GM12878 (cell line): ENCODE measurements around the gene LARGE1. TPM values are rescaled to one million over a fixed set of nuclear protein-coding genes. Genes with fewer than 3 reads are reported as not detected.

Experiments used
- ATAC-seq: fragments of 200-7000 bp; cut with Tn5 transposase; 3 replicates; pipeline ENCODE4 v1.9.1; 2020; ENCODE audit warnings: mild to moderate bottlenecking, moderate library complexity
- BruUV-seq: library from RNA; stranded (reverse); fragments of 400-500 nt; replicated peaks from 2 replicates; lab custom pipeline; 2021; lab: Mats Ljungman, UMichigan
- CTCF ChIA-PET: fragments of 300-600 bp; sonication (Branson Sonifier 250); formaldehyde crosslinking; extraction: SDS; loops from one replicate; lab custom pipeline; 2021; ENCODE audit warnings: inconsistent platforms; lab: Yijun Ruan, JAX
- POLR2A ChIA-PET: fragments of 350-600 bp; formaldehyde crosslinking; extraction: SDS; loops from one replicate; lab custom pipeline; 2021; ENCODE audit warnings: inconsistent platforms; lab: Charles Lee
- RAD21 ChIA-PET: fragments of 300-600 bp; sonication (Branson Sonifier 250); formaldehyde crosslinking; loops from one replicate; lab custom pipeline; 2023; ENCODE audit warnings: antibody characterized with exemption; ENCODE audit not compliant: unreplicated experiment; lab: Charles Lee
- SMC1A ChIA-PET: fragments of 300-600 bp; sonication (Branson Sonifier 250); formaldehyde crosslinking; loops from one replicate; lab custom pipeline; 2023; ENCODE audit not compliant: unreplicated experiment, uncharacterized antibody; lab: Charles Lee
- DNase-seq: peaks from one replicate; pipeline ENCODE4 v3.0.0-alpha.2; 2011; ENCODE audit warnings: low read depth, low spot score
- FAIRE-seq: peaks from 3 replicates; lab custom pipeline; 2011; peaks lifted over from hg19 to GRCh38; lab: Jason Lieb, UNC
- H2AFZ ChIP-seq: 2 replicates; pipeline ENCODE4 v1.6.0; 2011; ENCODE audit warnings: low read depth, low read length, control low read depth; ENCODE audit not compliant: control insufficient read depth
- H3K27ac ChIP-seq: 2 replicates; pipeline ENCODE4 v1.5.1; 2011; ENCODE audit warnings: control low read depth; ENCODE audit not compliant: control insufficient read depth, insufficient read depth
- H3K27me3 ChIP-seq, 2 experiments: replicated peaks in 1 of 2; 2 replicates each; pipeline versions ENCODE4 v1.6.0 to v1.6.1; 2011; ENCODE audit warnings: low read length in 1 of 2; ENCODE audit not compliant: control insufficient read depth in 2 of 2, insufficient read depth in 2 of 2
- H3K36me3 ChIP-seq, 2 experiments: 2 replicates each; pipeline ENCODE4 v1.5.1; 2011; ENCODE audit warnings: low read length in 1 of 2; ENCODE audit not compliant: control insufficient read depth in 2 of 2, insufficient read depth in 2 of 2
- H3K4me1 ChIP-seq: 2 replicates; pipeline ENCODE4 v1.6.1; 2011; ENCODE audit warnings: mild to moderate bottlenecking, low read length, moderate library complexity, mixed read lengths; ENCODE audit not compliant: control insufficient read depth, insufficient read depth
- H3K4me2 ChIP-seq: 2 replicates; pipeline ENCODE4 v1.6.0; 2011; ENCODE audit warnings: control low read depth; ENCODE audit not compliant: control insufficient read depth, insufficient read depth
- H3K4me3 ChIP-seq: fragments of 200-600 bp; sonication (generic); 2 replicates; pipeline ENCODE4 v1.5.1; 2016
- H3K79me2 ChIP-seq: 2 replicates; pipeline ENCODE4 v1.6.0; 2011; ENCODE audit warnings: low read length; ENCODE audit not compliant: control insufficient read depth, insufficient read depth
- H3K9ac ChIP-seq: 2 replicates; pipeline ENCODE4 v1.8.0; 2011; ENCODE audit warnings: low read length, control low read depth, mixed read lengths; ENCODE audit not compliant: control insufficient read depth, insufficient read depth
- H3K9me3 ChIP-seq: replicated peaks from 3 replicates; pipeline ENCODE4 v1.5.1; 2011; ENCODE audit warnings: mild to moderate bottlenecking, low read length; ENCODE audit not compliant: control insufficient read depth, insufficient read depth
- H4K20me1 ChIP-seq: 2 replicates; pipeline ENCODE4 v1.6.0; 2011; ENCODE audit not compliant: control insufficient read depth, insufficient read depth
- ATF7 ChIP-seq: fragments of 450-650 bp; IDR thresholded peaks from 2 replicates; pipeline ENCODE4 v1.6.1; 2016; ENCODE audit warnings: low read depth, mild to moderate bottlenecking
- CBX5 ChIP-seq: sonication (generic); IDR thresholded peaks from 2 replicates; pipeline ENCODE4 v1.6.1; 2016; ENCODE audit warnings: low read depth, moderate library complexity, mild to moderate bottlenecking, inconsistent platforms
- DPF2 ChIP-seq: fragments of 450-650 bp; IDR thresholded peaks from 2 replicates; pipeline ENCODE4 v1.6.1; 2017; ENCODE audit warnings: mild to moderate bottlenecking
- HDAC6 ChIP-seq: fragments of 200-600 bp; sonication (generic); IDR thresholded peaks from one replicate; pipeline ENCODE4 v1.8.0; 2017; ENCODE audit warnings: antibody characterized with exemption; ENCODE audit not compliant: unreplicated experiment
- JUNB ChIP-seq: IDR thresholded peaks from 2 replicates; pipeline ENCODE4 v1.6.1; 2016; ENCODE audit warnings: antibody characterized with exemption, mild to moderate bottlenecking
- JUND ChIP-seq: IDR thresholded peaks from 2 replicates; pipeline ENCODE4 v1.6.1; 2012; ENCODE audit warnings: low read depth, mild to moderate bottlenecking, low read length, improper control_type of control experiment, moderate library complexity
- KLF5 ChIP-seq: fragments of 450-650 bp; IDR thresholded peaks from 2 replicates; pipeline ENCODE4 v1.6.1; 2014; ENCODE audit warnings: mild to moderate bottlenecking; ENCODE audit not compliant: partially characterized antibody
- MXI1 ChIP-seq: fragments of 150-350 bp; IDR thresholded peaks from 2 replicates; pipeline ENCODE4 v1.6.1; 2011; ENCODE audit warnings: low read depth, mild to moderate bottlenecking, inconsistent platforms, low read length, improper control_type of control experiment
- NRF1 ChIP-seq: conservative IDR thresholded peaks from 2 replicates; pipeline ENCODE4 v1.6.1; 2011; ENCODE audit warnings: mild to moderate bottlenecking, low read depth, low read length, improper control_type of control experiment
- POLR2A ChIP-seq: IDR thresholded peaks from 2 replicates; pipeline ENCODE4 v1.6.1; 2011; ENCODE audit warnings: low read depth, mild to moderate bottlenecking, low read length
- POLR2AphosphoS2 ChIP-seq: IDR thresholded peaks from 2 replicates; pipeline ENCODE4 v1.6.1; 2011; ENCODE audit warnings: low read depth, mild to moderate bottlenecking, low read length, improper control_type of control experiment, moderate library complexity
- RAD51 ChIP-seq: fragments of 450-650 bp; IDR thresholded peaks from 2 replicates; pipeline ENCODE4 v1.6.1; 2016; ENCODE audit warnings: moderate library complexity, mild to moderate bottlenecking, inconsistent platforms
- RBBP5 ChIP-seq: fragments of 200-600 bp; sonication (generic); conservative IDR thresholded peaks from 2 replicates; pipeline ENCODE4 v1.6.1; 2016
- SPI1 ChIP-seq: IDR thresholded peaks from 2 replicates; pipeline ENCODE4 v1.6.1; 2011; ENCODE audit warnings: low read depth, mild to moderate bottlenecking, low read length, moderate library complexity, borderline replicate concordance; ENCODE audit not compliant: insufficient read depth
- whole genome bisulfite sequencing: methylation state at CpG from one replicate; pipeline ENCODE4 v1.1.6; 2016; ENCODE audit warnings: low lambda C conversion rate; ENCODE audit not compliant: insufficient replicate concordance, insufficient coverage; ENCODE audit errors: missing lambda C conversion rate; 5-methylcytosine and 5-hydroxymethylcytosine counted together
- in situ Hi-C: fragments of 300-500 bp; cut with MboI; formaldehyde crosslinking; loops from 9 replicates; pipeline ENCODE4 v1.14.3; 2018; ENCODE audit warnings: mixed read lengths
- intact Hi-C: fragments of 100-400 bp; cut with micrococcal nuclease; formaldehyde crosslinking; loops from one replicate; pipeline ENCODE4 v1.14.2; 2022; ENCODE audit not compliant: unreplicated experiment
- polyA plus RNA-seq, 11 experiments: library from polyadenylated mRNA; depleted of rRNA in 4 of 11; unstranded in 6 of 11; stranded (reverse) in 5 of 11; fragments of >200 nt; fragmentation: Nextera tagmentation in 4 of 11; fragmentation: Illumina TruSeq in 1 of 11; extraction: Ambion mirVana in 4 of 11; extraction: Trizol in 1 of 11; gene quantifications; 1 replicate in 1 of 11; 2 replicates in 10 of 11; pipeline versions ENCODE4 v1.2.1 to v1.2.3, GENCODE V29; 2011 to 2016; ENCODE audit warnings: inconsistent platforms in 2 of 11, missing spikeins in 2 of 11, low read depth in 1 of 11
- total RNA-seq, 4 experiments: library from RNA; depleted of rRNA in 3 of 4; stranded (reverse); fragments of >200 nt in 3 of 4; fragmentation: Illumina TruSeq in 1 of 4; extraction: Trizol in 1 of 4; gene quantifications; 2 replicates each; pipeline versions ENCODE4 v1.2.1 to v1.2.3, GENCODE V29; 2013 to 2021
- TF ChIP-seq, protein P1 (sequence below): fragments of 450-650 bp; IDR thresholded peaks from 2 replicates; pipeline ENCODE4 v1.6.1; 2017; ENCODE audit warnings: mild to moderate bottlenecking, moderate library complexity
- TF ChIP-seq, protein P2 (sequence below): IDR thresholded peaks from 2 replicates; pipeline ENCODE4 v1.6.1; 2012; ENCODE audit warnings: low read depth, low read length, improper control_type of control experiment

The LARGE1 gene
- total and polyA plus RNA-seq, 10 of the 15 experiments (the other 5 are each of a cell fraction or from before 2014, with no cell fraction given) = 3.2 to 41.4 (median 17.3) TPM

DNA sequence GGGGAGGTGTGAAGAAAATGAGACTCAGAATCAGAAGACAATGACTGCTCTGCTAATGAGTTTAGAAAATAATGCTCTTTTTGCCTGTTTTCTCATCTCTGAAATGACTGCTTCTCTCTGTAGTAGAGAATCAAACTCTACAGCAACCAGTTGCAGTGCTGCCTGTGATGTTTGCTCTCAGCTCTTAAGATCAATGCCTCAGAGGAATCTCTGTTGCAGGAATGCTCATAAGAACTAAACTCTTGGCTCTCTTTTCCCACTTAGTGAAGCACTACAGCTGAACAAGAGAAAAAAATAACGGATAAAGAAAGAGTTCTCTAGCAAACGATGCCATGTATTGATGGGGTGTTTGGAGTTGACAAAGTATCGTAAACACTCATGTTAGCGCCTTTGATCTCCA is 658.6 kb downstream of the LARGE1 start:
- no TSS peak for BruUV-seq
- ChIA-PET SMC1A (interaction anchor here (2.1 kb wide), 1 partner anchor 14 kb away, joined by 5 read pairs; no protein-coding TSS in a partner anchor), POLR2A (no interaction called here), RAD21 (interaction anchor here (1.4 kb wide), 1 partner anchor 40 kb away, joined by 5 read pairs; no protein-coding TSS in a partner anchor), CTCF (no interaction called here)
- Histone ChIP-seq H3K9ac (no peak overlapping the region), H3K9me3 (no peaks in the 10 kb centered on the region), H2AFZ (no peak overlapping the region), H3K79me2 (no peaks in the 10 kb centered on the region), H3K4me2 (no peak overlapping the region), H4K20me1 (no peaks in the 10 kb centered on the region), H3K4me3 (no peak overlapping the region), H3K4me1 (no peaks in the 10 kb centered on the region), H3K27me3 (no peaks in the 10 kb centered on the region), H3K36me3 (no peaks in the 10 kb centered on the region), H3K27ac (no peak overlapping the region)
- ATAC-seq (no peak), FAIRE-seq (no peak), DNase-seq (no peak)
- no peak for TF ChIP-seq SPI1
- in situ Hi-C loops = no loop called here
- intact Hi-C loops = no loop called here
- WGBS = 72% methylated on average over 4 of the region's 4 CpGs

DNA sequence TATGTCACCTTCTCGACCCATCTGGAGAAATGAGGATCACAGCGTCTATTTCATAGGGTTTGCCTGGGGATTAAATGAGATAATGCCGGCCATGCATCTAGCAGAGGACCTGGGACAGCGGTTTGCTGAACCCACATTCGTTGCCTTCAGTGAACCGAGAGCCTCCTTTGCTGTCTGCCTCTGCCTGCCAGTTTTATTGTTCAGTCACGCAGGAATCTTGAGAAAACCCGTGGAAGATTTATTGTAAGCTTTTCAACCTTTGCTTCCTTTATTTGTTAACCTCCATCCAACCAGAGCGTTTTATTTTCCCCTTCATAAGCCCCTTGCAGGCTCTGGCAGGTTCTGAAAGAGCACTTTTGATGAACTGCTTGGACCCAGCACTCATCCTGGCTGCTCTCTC is 659.8 kb downstream of the LARGE1 start:
- Histone ChIP-seq H4K20me1 (no peaks in the 10 kb centered on the region), H3K9ac (no peak overlapping the region), H3K79me2 (no peaks in the 10 kb centered on the region), H3K4me3 (no peak overlapping the region), H3K4me2 (no peak overlapping the region), H3K27me3 (no peaks in the 10 kb centered on the region), H2AFZ (no peak overlapping the region), H3K27ac (no peak overlapping the region), H3K9me3 (no peaks in the 10 kb centered on the region), H3K4me1 (peaks cover 3% of the 10 kb centered on the region; the same call in 1 of the 2 replicates), H3K36me3 (no peaks in the 10 kb centered on the region)
- SMC1A ChIA-PET = interaction anchor here (2.1 kb wide), 1 partner anchor 13 kb away, joined by 5 read pairs; no protein-coding TSS in a partner anchor
- WGBS = 39% methylated on average over 9 of the region's 9 CpGs
- CTCF ChIA-PET = no interaction called here
- ATAC-seq = no peak
- no TSS peak for BruUV-seq
- in situ Hi-C loops = no loop called here
- RAD21 ChIA-PET = interaction anchor here (1.4 kb wide), 1 partner anchor 41 kb away, joined by 5 read pairs; no protein-coding TSS in a partner anchor
- DNase-seq = no peak
- POLR2A ChIA-PET = no interaction called here
- intact Hi-C loops = no loop called here
- FAIRE-seq = no peak
- TF ChIP-seq, protein P1, sequence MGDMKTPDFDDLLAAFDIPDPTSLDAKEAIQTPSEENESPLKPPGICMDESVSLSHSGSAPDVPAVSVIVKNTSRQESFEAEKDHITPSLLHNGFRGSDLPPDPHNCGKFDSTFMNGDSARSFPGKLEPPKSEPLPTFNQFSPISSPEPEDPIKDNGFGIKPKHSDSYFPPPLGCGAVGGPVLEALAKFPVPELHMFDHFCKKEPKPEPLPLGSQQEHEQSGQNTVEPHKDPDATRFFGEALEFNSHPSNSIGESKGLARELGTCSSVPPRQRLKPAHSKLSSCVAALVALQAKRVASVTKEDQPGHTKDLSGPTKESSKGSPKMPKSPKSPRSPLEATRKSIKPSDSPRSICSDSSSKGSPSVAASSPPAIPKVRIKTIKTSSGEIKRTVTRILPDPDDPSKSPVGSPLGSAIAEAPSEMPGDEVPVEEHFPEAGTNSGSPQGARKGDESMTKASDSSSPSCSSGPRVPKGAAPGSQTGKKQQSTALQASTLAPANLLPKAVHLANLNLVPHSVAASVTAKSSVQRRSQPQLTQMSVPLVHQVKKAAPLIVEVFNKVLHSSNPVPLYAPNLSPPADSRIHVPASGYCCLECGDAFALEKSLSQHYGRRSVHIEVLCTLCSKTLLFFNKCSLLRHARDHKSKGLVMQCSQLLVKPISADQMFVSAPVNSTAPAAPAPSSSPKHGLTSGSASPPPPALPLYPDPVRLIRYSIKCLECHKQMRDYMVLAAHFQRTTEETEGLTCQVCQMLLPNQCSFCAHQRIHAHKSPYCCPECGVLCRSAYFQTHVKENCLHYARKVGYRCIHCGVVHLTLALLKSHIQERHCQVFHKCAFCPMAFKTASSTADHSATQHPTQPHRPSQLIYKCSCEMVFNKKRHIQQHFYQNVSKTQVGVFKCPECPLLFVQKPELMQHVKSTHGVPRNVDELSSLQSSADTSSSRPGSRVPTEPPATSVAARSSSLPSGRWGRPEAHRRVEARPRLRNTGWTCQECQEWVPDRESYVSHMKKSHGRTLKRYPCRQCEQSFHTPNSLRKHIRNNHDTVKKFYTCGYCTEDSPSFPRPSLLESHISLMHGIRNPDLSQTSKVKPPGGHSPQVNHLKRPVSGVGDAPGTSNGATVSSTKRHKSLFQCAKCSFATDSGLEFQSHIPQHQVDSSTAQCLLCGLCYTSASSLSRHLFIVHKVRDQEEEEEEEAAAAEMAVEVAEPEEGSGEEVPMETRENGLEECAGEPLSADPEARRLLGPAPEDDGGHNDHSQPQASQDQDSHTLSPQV = no peak
- TF ChIP-seq POLR2A (no peak), CBX5 (no peak), KLF5 (no peak), NRF1 (no peak), ATF7 (no peak), MXI1 (no peak), RAD51 (no peak), DPF2 (no peak), POLR2AphosphoS2 (no peak), JUNB (no peak), JUND (no peak), RBBP5 (no peak), HDAC6 (no peak)
- TF ChIP-seq, protein P2, sequence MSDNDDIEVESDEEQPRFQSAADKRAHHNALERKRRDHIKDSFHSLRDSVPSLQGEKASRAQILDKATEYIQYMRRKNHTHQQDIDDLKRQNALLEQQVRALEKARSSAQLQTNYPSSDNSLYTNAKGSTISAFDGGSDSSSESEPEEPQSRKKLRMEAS = no peak
